Measurements from ENCODE around the gene HSPA4.
A peak's percentile ranks its signal among the peaks of the same experiment; 100 is the strongest.
"Not testable (repeated sequence)": the region's sequence is repeated elsewhere in the genome, so short reads cannot be mapped to it uniquely, and the experiment has no call there.

Gene HSPA4

GRCh38 chr5:133036677-133037076 lies 15.1 kb upstream of the HSPA4 start:
- H3K9me3 Mint-ChIP-seq, DNase-seq, H3K27ac Mint-ChIP-seq, H3K4me3 Mint-ChIP-seq, H3K36me3 Mint-ChIP-seq, CTCF ChIA-PET, H3K4me1 Mint-ChIP-seq: not testable (repeated sequence)
- peaks cover 29% of the 10 kb centered on the region for H3K27me3 Mint-ChIP-seq

GRCh38 chr5:133041157-133041784 lies 10.5 kb upstream of the HSPA4 start:
- Mint-ChIP-seq H3K36me3 (no peaks in the 10 kb centered on the region), H3K27me3 (peaks cover 14% of the 10 kb centered on the region), H3K4me1 (no peaks in the 10 kb centered on the region), H3K9me3 (no peaks in the 10 kb centered on the region), H3K27ac (no peak overlapping the region), H3K4me3 (no peak overlapping the region)
- DNase-seq = no peak
- CTCF ChIA-PET = no interaction called here

GRCh38 chr5:133041910-133042309 lies 9.9 kb upstream of the HSPA4 start:
- CTCF ChIA-PET = no interaction called here
- no peak overlapping the region for H3K27ac Mint-ChIP-seq
- no peak overlapping the region for H3K4me3 Mint-ChIP-seq
- H3K36me3 Mint-ChIP-seq = no peaks in the 10 kb centered on the region
- no peaks in the 10 kb centered on the region for H3K9me3 Mint-ChIP-seq
- peaks cover 11% of the 10 kb centered on the region for H3K27me3 Mint-ChIP-seq
- no peak for DNase-seq
- no peaks in the 10 kb centered on the region for H3K4me1 Mint-ChIP-seq

GRCh38 chr5:133046560-133046959 lies 5.3 kb upstream of the HSPA4 start:
- CTCF ChIA-PET, H3K27me3 Mint-ChIP-seq, DNase-seq, H3K9me3 Mint-ChIP-seq, H3K36me3 Mint-ChIP-seq, H3K4me3 Mint-ChIP-seq, H3K27ac Mint-ChIP-seq: not testable (repeated sequence)
- H3K4me1 Mint-ChIP-seq = peaks cover 19% of the 10 kb centered on the region

GRCh38 chr5:133047404-133047803 lies 4.4 kb upstream of the HSPA4 start:
- CTCF ChIA-PET = no interaction called here
- DNase-seq = no peak
- Mint-ChIP-seq H3K4me3 (no peak overlapping the region), H3K27me3 (no peaks in the 10 kb centered on the region), H3K4me1 (peaks cover 19% of the 10 kb centered on the region), H3K9me3 (no peaks in the 10 kb centered on the region), H3K27ac (no peak overlapping the region), H3K36me3 (no peaks in the 10 kb centered on the region)

GRCh38 chr5:133048993-133049725 lies 2.7 kb upstream of the HSPA4 start:
- Mint-ChIP-seq H3K4me3 (peak overlapping the region; percentile 5), H3K9me3 (no peaks in the 10 kb centered on the region), H3K27ac (peak overlapping the region; percentile 16), H3K4me1 (peaks cover 31% of the 10 kb centered on the region), H3K36me3 (peaks cover 5% of the 10 kb centered on the region), H3K27me3 (no peaks in the 10 kb centered on the region)
- DNase-seq = no peak
- CTCF ChIA-PET = interaction anchor here (0.9 kb wide), 1 partner anchor 9 kb away, joined by 3 read pairs; no protein-coding TSS in a partner anchor

- Mint-ChIP-seq H3K27ac (peak overlapping the region; percentile 16), H3K9me3 (no peaks in the 10 kb centered on the region), H3K4me3 (peak overlapping the region; percentile 5), H3K27me3 (no peaks in the 10 kb centered on the region), H3K36me3 (peaks cover 5% of the 10 kb centered on the region), H3K4me1 (peaks cover 36% of the 10 kb centered on the region)
- CTCF ChIA-PET = interaction anchor here (0.9 kb wide), 1 partner anchor 10 kb away, joined by 3 read pairs; no protein-coding TSS in a partner anchor
- DNase-seq = no peak
These were observed 2.1 kb upstream of the HSPA4 start for GRCh38 chr5:133049726-133050048.

GRCh38 chr5:133050521-133050920 lies 1.3 kb upstream of the HSPA4 start:
- Mint-ChIP-seq H3K27me3 (no peaks in the 10 kb centered on the region), H3K4me1 (peaks cover 44% of the 10 kb centered on the region), H3K9me3 (no peaks in the 10 kb centered on the region), H3K36me3 (peaks cover 7% of the 10 kb centered on the region), H3K27ac (peak overlapping the region; percentile 100), H3K4me3 (peak overlapping the region; percentile 94)
- CTCF ChIA-PET = no interaction called here
- no peak for DNase-seq

GRCh38 chr5:133051061-133051541 lies 712 bp upstream of the HSPA4 start:
- Mint-ChIP-seq H3K4me1 (peaks cover 45% of the 10 kb centered on the region), H3K27me3 (no peaks in the 10 kb centered on the region), H3K9me3 (no peaks in the 10 kb centered on the region)

GRCh38 chr5:133052317-133053175 lies 733 bp downstream of the HSPA4 start:
- DNase-seq = peak; percentile 70
- Mint-ChIP-seq H3K36me3 (peaks cover 7% of the 10 kb centered on the region), H3K27me3 (no peaks in the 10 kb centered on the region), H3K27ac (peak overlapping the region; percentile 100), H3K9me3 (no peaks in the 10 kb centered on the region), H3K4me1 (peaks cover 48% of the 10 kb centered on the region), H3K4me3 (peak overlapping the region; percentile 94)
- CTCF ChIA-PET = interaction anchor here (1.1 kb wide), 2 partner anchors 26 to 169 kb away, joined by 3 to 5 read pairs; no protein-coding TSS in a partner anchor

More at GRCh38 chr5:133051061-133051541, 712 bp upstream of the HSPA4 start:
- peak overlapping the region; percentile 100 for H3K27ac Mint-ChIP-seq
- CTCF ChIA-PET = no interaction called here
- H3K4me3 Mint-ChIP-seq = peak overlapping the region; percentile 94
- peaks cover 7% of the 10 kb centered on the region for H3K36me3 Mint-ChIP-seq
- DNase-seq = no peak

GRCh38 chr5:133053448-133053847 lies 1.6 kb downstream of the HSPA4 start:
- Mint-ChIP-seq H3K4me1 (peaks cover 54% of the 10 kb centered on the region), H3K4me3 (peak overlapping the region; percentile 94), H3K27ac (no peak overlapping the region), H3K9me3 (no peaks in the 10 kb centered on the region), H3K27me3 (no peaks in the 10 kb centered on the region), H3K36me3 (peaks cover 9% of the 10 kb centered on the region)
- CTCF ChIA-PET = no interaction called here
- DNase-seq = no peak

- Mint-ChIP-seq H3K4me1 (peaks cover 52% of the 10 kb centered on the region), H3K27ac (no peak overlapping the region), H3K4me3 (no peak overlapping the region), H3K9me3 (no peaks in the 10 kb centered on the region), H3K36me3 (peaks cover 9% of the 10 kb centered on the region), H3K27me3 (no peaks in the 10 kb centered on the region)
- DNase-seq = no peak
- CTCF ChIA-PET = no interaction called here
These were observed 3.1 kb downstream of the HSPA4 start for GRCh38 chr5:133054697-133055471.

GRCh38 chr5:133056891-133057290 lies 5.1 kb downstream of the HSPA4 start:
- DNase-seq = no peak
- H3K36me3 Mint-ChIP-seq = peaks cover 11% of the 10 kb centered on the region
- H3K4me3 Mint-ChIP-seq = no peak overlapping the region
- H3K9me3 Mint-ChIP-seq = no peaks in the 10 kb centered on the region
- CTCF ChIA-PET = no interaction called here
- no peak overlapping the region for H3K27ac Mint-ChIP-seq
- H3K4me1 Mint-ChIP-seq = peaks cover 49% of the 10 kb centered on the region
- H3K27me3 Mint-ChIP-seq = no peaks in the 10 kb centered on the region

- Mint-ChIP-seq H3K4me1 (peaks cover 45% of the 10 kb centered on the region), H3K4me3 (no peak overlapping the region), H3K27me3 (no peaks in the 10 kb centered on the region), H3K27ac (no peak overlapping the region), H3K9me3 (no peaks in the 10 kb centered on the region), H3K36me3 (peaks cover 8% of the 10 kb centered on the region)
- CTCF ChIA-PET = no interaction called here
- DNase-seq = no peak
These were observed 7.8 kb downstream of the HSPA4 start for GRCh38 chr5:133059621-133060020.
